CD4-positive, alpha-beta T cell (primary cell): Measurements from ENCODE around the gene ARHGAP33. TPM values are rescaled to one million over a fixed set of nuclear protein-coding genes. Genes with fewer than 3 reads are reported as not detected.

ENCODE experiments used
- ATAC-seq: fragments of 200-7000 bp; cut with Tn5 transposase; one replicate; pipeline ENCODE4 v1.10.0; 2022; ENCODE audit warnings: mild to moderate bottlenecking; ENCODE audit not compliant: poor library complexity
- CTCF ChIA-PET: fragments of 350-600 bp; sonication (Branson Sonifier 250); formaldehyde crosslinking; loops from one replicate; lab custom pipeline; 2021; ENCODE audit warnings: antibody characterized with exemption, inconsistent platforms; lab: Charles Lee
- POLR2A ChIA-PET: fragments of 350-600 bp; sonication (Branson Sonifier 250); formaldehyde crosslinking; loops from one replicate; lab custom pipeline; 2021; ENCODE audit warnings: antibody characterized with exemption, inconsistent platforms; lab: Charles Lee
- DNase-seq, 14 experiments: peaks; one replicate each; pipeline ENCODE4 v3.0.0-alpha.2; 2013 to 2020; ENCODE audit warnings: mixed read lengths in 2 of 14
- H3K27ac ChIP-seq, 2 donors: one replicate each; pipeline versions ENCODE4 v1.5.1 to v1.7.0; 2013; ENCODE audit warnings: low read length in 2 of 2, low read depth in 1 of 2, mild to moderate bottlenecking in 1 of 2
- H3K27me3 ChIP-seq, 2 experiments: 1 replicate in 1 of 2; 2 replicates in 1 of 2; pipeline versions ENCODE4 v1.6.1 to v1.7.0; 2013; ENCODE audit warnings: low read length in 2 of 2, control low read depth in 1 of 2, mild to moderate bottlenecking in 1 of 2, moderate library complexity in 1 of 2; ENCODE audit not compliant: insufficient read depth in 2 of 2, control insufficient read depth in 1 of 2
- H3K36me3 ChIP-seq: one replicate; pipeline ENCODE4 v1.6.1; 2013; ENCODE audit warnings: low read length, control low read depth; ENCODE audit not compliant: insufficient read depth
- H3K4me1 ChIP-seq: one replicate; pipeline ENCODE4 v1.6.1; 2013; ENCODE audit warnings: low read length, control low read depth; ENCODE audit not compliant: insufficient read depth
- H3K4me3 ChIP-seq: one replicate; pipeline ENCODE4 v1.5.1; 2013; ENCODE audit warnings: mild to moderate bottlenecking, low read length, moderate library complexity
- H3K9me3 ChIP-seq, 2 experiments: 1 replicate in 1 of 2; 2 replicates in 1 of 2; pipeline versions ENCODE4 v1.6.1 to v1.7.0; 2013; ENCODE audit warnings: low read length in 2 of 2, mild to moderate bottlenecking in 2 of 2, control low read depth in 1 of 2, moderate library complexity in 1 of 2; ENCODE audit not compliant: control insufficient read depth in 1 of 2, insufficient read depth in 1 of 2
- H3K27ac Mint-ChIP-seq: one replicate; pipeline ENCODE4 v1.8.0; 2020; ENCODE audit warnings: mixed read lengths
- H3K27me3 Mint-ChIP-seq: one replicate; pipeline ENCODE4 v1.8.0; 2021; ENCODE audit warnings: mixed read lengths
- H3K36me3 Mint-ChIP-seq: one replicate; pipeline ENCODE4 v1.8.0; 2021; ENCODE audit warnings: low read depth, mixed read lengths
- H3K4me1 Mint-ChIP-seq: one replicate; pipeline ENCODE4 v1.8.0; 2021; ENCODE audit warnings: low read depth, mixed read lengths
- H3K4me3 Mint-ChIP-seq: one replicate; pipeline ENCODE4 v1.8.0; 2020; ENCODE audit warnings: mild to moderate bottlenecking, mixed read lengths
- H3K9me3 Mint-ChIP-seq: one replicate; pipeline ENCODE4 v1.8.0; 2020; ENCODE audit warnings: mixed read lengths
- intact Hi-C, 2 experiments: fragments of 100-400 bp; cut with DNase I in 1 of 2; cut with micrococcal nuclease in 1 of 2; formaldehyde crosslinking; loops; one replicate each; pipeline versions ENCODE4 v1.15.1 to v1.9.0; 2023 to 2025; cut with DNase I, micrococcal nuclease
- total RNA-seq, 174 experiments: library from RNA in 2 of 174; stranded (reverse) in 2 of 174; gene quantifications; one replicate each; pipeline ENCODE4 v1.2.3 and lab custom pipeline; 2021 to 2026
- TF ChIP-seq, protein P1 (sequence below): fragments of 200-600 bp; IDR thresholded peaks from one replicate; pipeline ENCODE4 v1.8.0; 2022; ENCODE audit warnings: antibody characterized with exemption, mild to moderate bottlenecking

Gene ARHGAP33
- total RNA-seq, 2 experiments from 2014 or later: 16.4 to 19.5 TPM

- Mint-ChIP-seq H3K36me3 (peaks cover 32% of the 10 kb centered on the region), H3K27me3 (peaks cover 12% of the 10 kb centered on the region), H3K4me1 (peaks cover 31% of the 10 kb centered on the region), H3K9me3 (no peaks in the 10 kb centered on the region), H3K27ac (no peak overlapping the region), H3K4me3 (peak overlapping the region; percentile 30)
- ChIA-PET POLR2A (interaction anchor here (0.6 to 1.2 kb wide), 2 partner anchors 32 to 49 kb away, joined by 3 to 5 read pairs; no protein-coding TSS in a partner anchor), CTCF (interaction anchor here (1.0 kb wide), 1 partner anchor 36 kb away, joined by 3 read pairs; no protein-coding TSS in a partner anchor)
- no peak overlapping the region for H3K4me3 ChIP-seq
- H3K27me3 ChIP-seq: peaks cover 0 to 2% of the 10 kb centered on the region in 2 experiments
- intact Hi-C loops: loop anchor here in 1 of 2 experiments (10.0 kb wide), 1 partner anchor 933 kb away; the partner anchor contains the start of gene ZNF567
- TF ChIP-seq, protein P1, sequence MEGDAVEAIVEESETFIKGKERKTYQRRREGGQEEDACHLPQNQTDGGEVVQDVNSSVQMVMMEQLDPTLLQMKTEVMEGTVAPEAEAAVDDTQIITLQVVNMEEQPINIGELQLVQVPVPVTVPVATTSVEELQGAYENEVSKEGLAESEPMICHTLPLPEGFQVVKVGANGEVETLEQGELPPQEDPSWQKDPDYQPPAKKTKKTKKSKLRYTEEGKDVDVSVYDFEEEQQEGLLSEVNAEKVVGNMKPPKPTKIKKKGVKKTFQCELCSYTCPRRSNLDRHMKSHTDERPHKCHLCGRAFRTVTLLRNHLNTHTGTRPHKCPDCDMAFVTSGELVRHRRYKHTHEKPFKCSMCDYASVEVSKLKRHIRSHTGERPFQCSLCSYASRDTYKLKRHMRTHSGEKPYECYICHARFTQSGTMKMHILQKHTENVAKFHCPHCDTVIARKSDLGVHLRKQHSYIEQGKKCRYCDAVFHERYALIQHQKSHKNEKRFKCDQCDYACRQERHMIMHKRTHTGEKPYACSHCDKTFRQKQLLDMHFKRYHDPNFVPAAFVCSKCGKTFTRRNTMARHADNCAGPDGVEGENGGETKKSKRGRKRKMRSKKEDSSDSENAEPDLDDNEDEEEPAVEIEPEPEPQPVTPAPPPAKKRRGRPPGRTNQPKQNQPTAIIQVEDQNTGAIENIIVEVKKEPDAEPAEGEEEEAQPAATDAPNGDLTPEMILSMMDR: no peak
- peaks cover 28% of the 10 kb centered on the region for H3K36me3 ChIP-seq
- no peak for ATAC-seq
- H3K4me1 ChIP-seq: peaks cover 42% of the 10 kb centered on the region
- peak in 1 of 14 experiments; percentile 17 for DNase-seq
- H3K27ac ChIP-seq: no peak overlapping the region
- no peaks in the 10 kb centered on the region for H3K9me3 ChIP-seq
Observed at GRCh38 chr19:35751839-35752745, 23.3 kb upstream of the ARHGAP33 start.

DNA sequence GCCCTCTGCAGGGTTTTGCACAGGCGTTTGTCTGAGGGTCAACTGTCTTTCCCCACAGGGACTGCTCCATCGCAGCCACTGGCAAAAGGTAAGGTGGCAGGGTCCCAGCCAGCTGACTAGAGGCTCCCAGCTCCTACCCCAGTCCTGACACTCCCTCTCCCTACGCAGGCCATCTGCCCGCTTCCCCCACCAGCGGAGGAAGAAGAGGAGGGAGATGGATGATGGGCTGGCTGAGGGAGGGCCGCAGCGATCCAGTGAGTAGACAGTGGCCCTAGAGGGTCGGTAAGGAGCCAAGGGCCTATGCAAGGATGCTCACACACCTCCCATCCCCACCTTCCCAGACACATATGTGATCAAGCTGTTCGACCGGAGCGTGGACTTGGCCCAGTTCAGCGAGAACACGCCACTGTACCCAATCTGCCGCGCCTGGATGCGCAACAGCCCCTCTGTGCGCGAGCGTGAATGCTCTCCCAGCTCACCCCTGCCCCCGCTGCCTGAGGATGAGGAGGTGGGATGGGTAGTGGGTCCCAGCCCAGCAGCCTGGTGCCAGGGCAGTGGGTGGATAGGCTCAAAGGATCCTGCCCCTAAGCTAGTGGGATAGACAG is 22.5 kb upstream of the ARHGAP33 start:
- H3K4me3 Mint-ChIP-seq: no peak overlapping the region
- no peaks in the 10 kb centered on the region for H3K9me3 ChIP-seq
- H3K27me3 ChIP-seq: peaks cover 0 to 2% of the 10 kb centered on the region in 2 experiments
- peaks cover 35% of the 10 kb centered on the region for H3K36me3 Mint-ChIP-seq
- ATAC-seq (no peak), DNase-seq (peak in 1 of 14 experiments; percentile 28)
- peaks cover 32% of the 10 kb centered on the region for H3K4me1 Mint-ChIP-seq
- ChIA-PET CTCF (no interaction called here), POLR2A (no interaction called here)
- TF ChIP-seq, protein P1: no peak
- no peaks in the 10 kb centered on the region for H3K9me3 Mint-ChIP-seq
- intact Hi-C loops: loop anchor here in 1 of 2 experiments (10.0 kb wide), 1 partner anchor 932 kb away; the partner anchor contains the start of gene ZNF567
- no peak overlapping the region for H3K27ac Mint-ChIP-seq
- H3K4me3 ChIP-seq: no peak overlapping the region
- H3K27ac ChIP-seq: no peak overlapping the region
- H3K4me1 ChIP-seq: peaks cover 46% of the 10 kb centered on the region
- H3K27me3 Mint-ChIP-seq: peaks cover 15% of the 10 kb centered on the region
- H3K36me3 ChIP-seq: peaks cover 28% of the 10 kb centered on the region

DNA sequence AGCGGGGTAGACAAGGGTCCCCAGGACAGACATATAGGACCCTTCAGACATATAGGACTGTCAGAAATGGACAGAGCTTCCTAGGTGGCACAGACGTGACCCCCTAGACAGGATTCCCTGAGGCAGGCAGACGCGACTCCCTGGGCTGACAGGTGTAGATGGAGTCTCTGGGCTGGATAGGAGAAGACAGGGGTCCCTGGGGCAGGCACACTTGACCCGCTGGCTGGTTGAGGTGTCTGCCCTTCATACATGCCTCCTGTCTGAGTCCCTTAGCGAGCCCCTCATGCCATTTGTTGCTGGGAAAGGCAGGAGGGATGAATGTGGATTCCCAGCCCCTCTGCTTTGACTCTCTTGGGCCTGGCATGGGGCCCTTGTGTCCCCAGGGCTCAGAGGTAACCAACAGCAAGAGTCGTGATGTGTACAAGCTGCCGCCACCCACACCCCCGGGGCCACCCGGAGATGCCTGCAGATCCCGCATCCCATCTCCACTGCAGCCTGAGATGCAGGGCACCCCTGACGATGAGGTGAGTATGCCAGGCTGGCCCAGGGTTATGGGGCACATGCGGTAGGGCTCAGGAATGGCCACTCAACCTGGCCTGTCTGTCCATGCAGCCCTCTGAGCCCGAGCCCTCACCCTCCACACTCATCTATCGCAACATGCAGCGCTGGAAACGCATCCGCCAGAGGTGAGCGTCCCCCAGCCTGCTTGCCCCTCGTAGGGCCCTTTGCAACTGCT is 21.6 kb upstream of the ARHGAP33 start:
- Histone ChIP-seq H3K36me3 (peaks cover 28% of the 10 kb centered on the region), H3K27ac (no peak overlapping the region), H3K27me3 (peaks cover 0 to 2% of the 10 kb centered on the region in 2 experiments), H3K4me1 (peaks cover 48% of the 10 kb centered on the region), H3K4me3 (no peak overlapping the region), H3K9me3 (no peaks in the 10 kb centered on the region)
- no peak for ATAC-seq
- Mint-ChIP-seq H3K4me3 (peak overlapping the region; percentile 80), H3K36me3 (peaks cover 34% of the 10 kb centered on the region), H3K27me3 (peaks cover 15% of the 10 kb centered on the region), H3K27ac (no peak overlapping the region), H3K9me3 (no peaks in the 10 kb centered on the region), H3K4me1 (peaks cover 30% of the 10 kb centered on the region)
- DNase-seq: peak in 1 of 14 experiments; percentile 18
- TF ChIP-seq, protein P1: no peak
- intact Hi-C loops: loop anchor here in 1 of 2 experiments (10.0 kb wide), 1 partner anchor 931 kb away; the partner anchor contains the start of gene ZNF567
- CTCF ChIA-PET: no interaction called here
- POLR2A ChIA-PET: no interaction called here
